ENCODE data around the gene SLC38A2. TPM values are rescaled to one million over a fixed set of nuclear protein-coding genes. Genes with fewer than 3 reads are reported as not detected.

The SLC38A2 gene
- total RNA-seq, 2 experiments from 2014 or later = 211 to 296 TPM

DNA sequence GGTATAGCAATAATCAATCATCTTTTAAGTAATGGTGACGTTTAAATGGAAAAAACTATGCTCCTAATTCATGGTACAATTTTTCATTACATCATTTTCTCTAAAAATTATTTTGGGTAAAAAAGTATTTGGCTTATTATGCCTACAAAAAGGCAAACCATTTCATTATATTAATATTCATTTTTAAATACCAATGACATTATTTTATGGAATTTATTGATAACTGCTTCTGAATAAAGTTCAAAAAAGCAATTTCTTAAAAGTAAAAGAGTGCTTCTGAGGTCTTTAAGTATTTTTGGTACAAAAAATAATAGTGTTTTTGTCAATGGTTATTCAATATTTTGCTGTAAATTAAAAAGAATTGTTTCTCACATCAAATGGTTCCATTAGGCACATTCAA, 12.2 kb downstream of the SLC38A2 start:
- Mint-ChIP-seq H3K4me3 (no peak overlapping the region), H3K4me1 (peaks cover 40% of the 10 kb centered on the region), H3K27ac (no peak overlapping the region), H3K27me3 (no peaks in the 10 kb centered on the region), H3K9me3 (ENCODE audit: low read depth) (no peaks in the 10 kb centered on the region), H3K36me3 (ENCODE audit: low read depth) (peaks cover 64% of the 10 kb centered on the region)
- DNase-seq = no peak
- no peak for ATAC-seq
- CTCF ChIA-PET = no interaction called here
- POLR2A ChIA-PET = no interaction called here
- intact Hi-C loops (cut with DNase I, micrococcal nuclease) = no loop called here

- H3K4me3 Mint-ChIP-seq = no peak overlapping the region
- no peak overlapping the region for H3K27ac Mint-ChIP-seq
- intact Hi-C loops (cut with DNase I, micrococcal nuclease) = no loop called here
- no peaks in the 10 kb centered on the region for H3K9me3 Mint-ChIP-seq (ENCODE audit: low read depth)
- no peak for DNase-seq
- ATAC-seq = no peak
- H3K27me3 Mint-ChIP-seq = no peaks in the 10 kb centered on the region
- peaks cover 58% of the 10 kb centered on the region for H3K36me3 Mint-ChIP-seq (ENCODE audit: low read depth)
- POLR2A ChIA-PET = interaction anchor here (0.6 kb wide), 1 partner anchor 87 kb away, joined by 7 read pairs; no protein-coding TSS in a partner anchor
- peaks cover 35% of the 10 kb centered on the region for H3K4me1 Mint-ChIP-seq
- CTCF ChIA-PET = interaction anchor here (0.9 kb wide), 1 partner anchor 235 kb away, joined by 3 read pairs; no protein-coding TSS in a partner anchor
These were observed 12.8 kb downstream of the SLC38A2 start for GRCh38 chr12:46359667-46360280.

DNA sequence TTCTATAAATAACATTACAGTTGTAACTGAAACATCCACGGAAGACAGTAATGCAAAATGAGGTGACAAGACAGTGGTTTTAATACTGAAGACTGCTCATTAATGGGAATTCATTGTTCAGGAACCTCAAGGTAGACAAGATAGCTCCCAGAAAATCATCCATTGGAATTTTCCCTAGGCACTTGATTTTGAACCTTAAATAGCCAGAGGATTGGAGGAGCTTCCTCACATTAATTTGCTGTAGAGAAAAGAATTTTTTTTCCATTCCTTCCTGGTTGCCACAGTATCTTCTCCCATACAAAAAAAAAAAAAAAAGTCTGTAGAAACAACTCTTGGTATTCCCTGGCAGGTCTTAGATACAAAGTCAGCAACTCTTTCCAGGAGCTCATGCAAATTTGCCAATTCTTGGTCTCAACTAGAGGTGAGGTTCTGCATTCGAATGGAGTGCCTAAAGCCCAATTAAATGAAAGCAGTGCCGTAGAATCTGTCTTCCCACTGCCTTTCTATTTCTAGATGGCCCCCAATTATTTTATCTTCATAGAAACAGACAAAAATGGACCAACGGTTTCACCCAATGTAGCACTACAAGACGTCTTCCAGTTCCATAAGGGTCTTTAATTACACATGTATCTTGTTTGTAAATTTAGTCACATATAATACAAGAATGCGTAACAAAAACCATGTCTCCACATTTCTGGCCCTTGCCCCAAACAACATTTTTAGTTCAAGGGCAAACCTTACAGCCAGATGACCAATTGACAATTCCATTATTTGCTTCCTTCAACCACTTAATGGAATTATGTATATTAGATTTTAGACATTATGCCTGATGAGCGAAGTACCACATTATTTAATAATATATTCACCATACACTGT, 13.5 kb downstream of the SLC38A2 start:
- ChIA-PET POLR2A (interaction anchor here (0.6 to 0.7 kb wide), 2 partner anchors 86 to 145 kb away, joined by 7 to 8 read pairs; no protein-coding TSS in a partner anchor), CTCF (interaction anchor here (0.9 kb wide), 2 partner anchors 233 to 234 kb away, joined by 3 read pairs; no protein-coding TSS in a partner anchor)
- ATAC-seq = no peak
- no peak overlapping the region for H3K27ac Mint-ChIP-seq
- H3K4me1 Mint-ChIP-seq = peaks cover 36% of the 10 kb centered on the region
- no peak for DNase-seq
- intact Hi-C loops (cut with DNase I, micrococcal nuclease) = no loop called here
- no peak overlapping the region for H3K4me3 Mint-ChIP-seq
- no peaks in the 10 kb centered on the region for H3K27me3 Mint-ChIP-seq
- H3K9me3 Mint-ChIP-seq (ENCODE audit: low read depth) = no peaks in the 10 kb centered on the region
- H3K36me3 Mint-ChIP-seq (ENCODE audit: low read depth) = peaks cover 53% of the 10 kb centered on the region

DNA sequence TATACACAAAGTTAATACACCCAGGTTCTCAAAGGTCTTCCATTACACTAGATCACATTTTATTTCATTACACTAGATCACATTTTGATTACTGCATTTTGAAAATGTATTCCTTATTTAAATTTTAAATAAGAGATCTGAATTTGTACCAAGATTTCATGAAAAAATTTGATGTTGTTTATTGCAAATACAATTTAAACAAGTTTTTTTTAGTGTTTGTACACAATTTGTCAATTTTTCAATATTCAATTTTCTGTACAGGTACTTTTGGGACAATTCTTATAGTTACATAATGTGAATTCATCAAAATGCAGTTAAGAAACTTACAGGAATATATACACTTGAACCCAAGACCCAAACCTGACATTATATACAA, 14.3 kb downstream of the SLC38A2 start:
- ChIA-PET CTCF (interaction anchor here (0.9 kb wide), 1 partner anchor 232 kb away, joined by 3 read pairs; no protein-coding TSS in a partner anchor), POLR2A (no interaction called here)
- no peaks in the 10 kb centered on the region for H3K27me3 Mint-ChIP-seq
- intact Hi-C loops (cut with DNase I, micrococcal nuclease) = no loop called here
- H3K9me3 Mint-ChIP-seq (ENCODE audit: low read depth) = no peaks in the 10 kb centered on the region
- no peak for DNase-seq
- peaks cover 46% of the 10 kb centered on the region for H3K36me3 Mint-ChIP-seq (ENCODE audit: low read depth)
- H3K27ac Mint-ChIP-seq = no peak overlapping the region
- H3K4me3 Mint-ChIP-seq = no peak overlapping the region
- H3K4me1 Mint-ChIP-seq = peaks cover 32% of the 10 kb centered on the region
- ATAC-seq = no peak

DNA sequence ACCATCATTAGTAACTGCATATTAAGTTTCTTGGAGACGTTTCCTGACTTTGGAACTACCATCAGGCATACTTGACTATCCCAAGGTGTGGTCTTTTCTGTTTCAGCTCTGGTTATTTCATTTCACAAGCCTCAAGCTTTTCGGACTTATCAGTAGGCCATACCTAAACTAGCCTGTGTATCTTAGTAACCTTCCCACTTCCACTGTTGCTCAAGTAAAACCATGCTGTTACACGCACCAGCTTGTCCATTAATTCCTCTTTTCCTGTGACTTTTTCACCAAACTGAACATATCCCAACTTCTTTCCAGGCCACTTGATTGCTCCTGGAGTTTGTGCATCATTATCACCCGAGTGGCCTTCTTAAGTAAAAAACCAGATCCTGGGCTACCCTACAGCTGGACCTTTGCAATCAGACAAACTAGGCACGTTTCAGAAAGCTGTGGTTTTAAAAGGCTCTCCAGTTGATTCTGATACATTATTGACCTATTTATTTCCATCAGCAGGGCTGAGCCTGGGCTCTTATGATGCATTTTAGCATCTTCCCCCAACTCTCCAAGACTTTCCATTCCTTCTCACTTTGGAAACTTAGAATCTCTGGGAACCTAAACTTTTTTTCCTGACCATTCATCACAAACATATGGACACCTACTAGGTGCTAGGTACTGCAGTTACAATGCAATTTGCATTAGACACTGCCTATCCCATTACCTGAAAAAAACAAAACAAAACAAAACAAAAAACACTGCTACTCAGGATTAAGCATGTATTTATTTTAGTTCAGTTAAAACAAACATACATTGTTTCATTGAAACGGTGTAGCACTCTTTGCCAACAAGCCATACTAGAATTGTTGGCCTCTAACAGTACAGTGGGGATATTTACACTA, 14.9 kb downstream of the SLC38A2 start:
- ChIA-PET CTCF (interaction anchor here (0.5 to 1.3 kb wide), 5 partner anchors 10 to 317 kb away, joined by 3 to 5 read pairs (median 3); no protein-coding TSS in a partner anchor), POLR2A (interaction anchor here (1.3 kb wide), 1 partner anchor 13 kb away, joined by 6 read pairs; no protein-coding TSS in a partner anchor)
- Mint-ChIP-seq H3K4me1 (peaks cover 26% of the 10 kb centered on the region), H3K9me3 (ENCODE audit: low read depth) (no peaks in the 10 kb centered on the region), H3K27ac (peak overlapping the region; percentile 17), H3K4me3 (no peak overlapping the region), H3K36me3 (ENCODE audit: low read depth) (peaks cover 40% of the 10 kb centered on the region), H3K27me3 (no peaks in the 10 kb centered on the region)
- ATAC-seq (peak; percentile 33), DNase-seq (no peak)
- intact Hi-C loops (cut with DNase I, micrococcal nuclease) = no loop called here

- ATAC-seq (peak; percentile 17), DNase-seq (no peak)
These were observed 15.7 kb downstream of the SLC38A2 start for GRCh38 chr12:46356655-46357437.

DNA sequence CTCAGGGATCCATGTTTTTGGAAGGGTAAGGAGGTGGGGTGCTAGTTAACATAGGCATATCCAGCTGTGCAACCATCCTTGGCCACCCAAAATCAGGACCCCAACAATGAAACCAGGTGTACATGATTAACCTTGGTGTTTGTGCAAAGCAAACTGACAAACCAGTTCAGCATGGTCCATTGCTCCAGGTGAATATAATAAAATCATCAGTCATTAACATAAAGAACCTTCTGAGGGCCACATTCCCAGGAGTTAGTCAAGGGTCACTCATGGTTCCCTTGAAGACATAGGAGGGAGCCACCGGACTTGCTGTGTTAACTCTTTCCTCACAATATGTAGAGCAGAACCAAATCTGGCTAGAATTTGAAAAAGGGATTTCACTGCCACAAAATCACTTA, 17.8 kb downstream of the SLC38A2 start:
- DNase-seq (no peak), ATAC-seq (no peak)
- Mint-ChIP-seq H3K4me1 (peaks cover 8% of the 10 kb centered on the region), H3K4me3 (no peak overlapping the region), H3K9me3 (ENCODE audit: low read depth) (no peaks in the 10 kb centered on the region), H3K36me3 (ENCODE audit: low read depth) (peaks cover 16% of the 10 kb centered on the region), H3K27me3 (no peaks in the 10 kb centered on the region), H3K27ac (no peak overlapping the region)
- intact Hi-C loops (cut with DNase I, micrococcal nuclease) = no loop called here
- CTCF ChIA-PET = interaction anchor here (0.9 kb wide), 1 partner anchor 154 kb away, joined by 3 read pairs; no protein-coding TSS in a partner anchor
- POLR2A ChIA-PET = no interaction called here

More at GRCh38 chr12:46356655-46357437, 15.7 kb downstream of the SLC38A2 start:
- Mint-ChIP-seq H3K9me3 (ENCODE audit: low read depth) (no peaks in the 10 kb centered on the region), H3K27ac (no peak overlapping the region), H3K4me3 (no peak overlapping the region), H3K27me3 (no peaks in the 10 kb centered on the region), H3K36me3 (ENCODE audit: low read depth) (peaks cover 33% of the 10 kb centered on the region), H3K4me1 (peaks cover 19% of the 10 kb centered on the region)
- intact Hi-C loops (cut with DNase I, micrococcal nuclease) = no loop called here
- ChIA-PET POLR2A (interaction anchor here (1.3 to 1.6 kb wide), 2 partner anchors 9 to 14 kb away, joined by 6 to 7 read pairs; no protein-coding TSS in a partner anchor), CTCF (interaction anchor here (0.5 to 1.3 kb wide), 9 partner anchors 11 to 318 kb away, joined by 3 to 5 read pairs (median 3); no protein-coding TSS in a partner anchor)

- Mint-ChIP-seq H3K9me3 (ENCODE audit: low read depth) (no peaks in the 10 kb centered on the region), H3K36me3 (ENCODE audit: low read depth) (peaks cover 10% of the 10 kb centered on the region), H3K4me1 (peaks cover 12% of the 10 kb centered on the region), H3K27me3 (no peaks in the 10 kb centered on the region), H3K4me3 (no peak overlapping the region), H3K27ac (no peak overlapping the region)
- intact Hi-C loops (cut with DNase I, micrococcal nuclease) = no loop called here
- DNase-seq (no peak), ATAC-seq (no peak)
- POLR2A ChIA-PET = no interaction called here
- CTCF ChIA-PET = interaction anchor here (0.7 to 1.0 kb wide), 6 partner anchors 10 to 324 kb away, joined by 3 to 5 read pairs (median 3); no protein-coding TSS in a partner anchor
These were observed 18.3 kb downstream of the SLC38A2 start for GRCh38 chr12:46354111-46354801.

GRCh38 chr12:46351886-46352650, 20.5 kb downstream of the SLC38A2 start:
- H3K36me3 Mint-ChIP-seq (ENCODE audit: low read depth) = no peaks in the 10 kb centered on the region

More at GRCh38 chr12:46351886-46352650, 20.5 kb downstream of the SLC38A2 start:
- intact Hi-C loops (cut with DNase I, micrococcal nuclease) = no loop called here
- DNase-seq (no peak), ATAC-seq (no peak)
- H3K9me3 Mint-ChIP-seq (ENCODE audit: low read depth) = no peaks in the 10 kb centered on the region
- no peak overlapping the region for H3K4me3 Mint-ChIP-seq
- H3K27me3 Mint-ChIP-seq = no peaks in the 10 kb centered on the region
- H3K27ac Mint-ChIP-seq = no peak overlapping the region
- ChIA-PET CTCF (interaction anchor here (0.9 to 1.0 kb wide), 2 partner anchors 195 to 227 kb away, joined by 3 to 7 read pairs; no protein-coding TSS in a partner anchor), POLR2A (no interaction called here)
- peaks cover 13% of the 10 kb centered on the region for H3K4me1 Mint-ChIP-seq

Measured in activated CD4-positive, alpha-beta T cell treated with anti-CD3 and anti-CD28 coated beads for 36 hours (primary cell).